Epithelial cell of esophagus (primary cell): ENCODE data around the gene EFNA4.

Source experiments
- DNase-seq: peaks from one replicate; pipeline ENCODE4 v3.0.0; 2010; ENCODE audit warnings: low read depth
- H3K4me3 ChIP-seq: 2 replicates; pipeline ENCODE4 v1.5.1; 2011; ENCODE audit warnings: mild to moderate bottlenecking, low read length, control low read depth
- TF ChIP-seq, protein P1 (sequence below): IDR thresholded peaks from 2 replicates; pipeline ENCODE4 v1.5.1; 2011; ENCODE audit warnings: low read depth, mild to moderate bottlenecking, low read length, control low read depth, inconsistent platforms; ENCODE audit not compliant: insufficient read depth; ENCODE audit errors: missing control alignments

Gene EFNA4

DNA sequence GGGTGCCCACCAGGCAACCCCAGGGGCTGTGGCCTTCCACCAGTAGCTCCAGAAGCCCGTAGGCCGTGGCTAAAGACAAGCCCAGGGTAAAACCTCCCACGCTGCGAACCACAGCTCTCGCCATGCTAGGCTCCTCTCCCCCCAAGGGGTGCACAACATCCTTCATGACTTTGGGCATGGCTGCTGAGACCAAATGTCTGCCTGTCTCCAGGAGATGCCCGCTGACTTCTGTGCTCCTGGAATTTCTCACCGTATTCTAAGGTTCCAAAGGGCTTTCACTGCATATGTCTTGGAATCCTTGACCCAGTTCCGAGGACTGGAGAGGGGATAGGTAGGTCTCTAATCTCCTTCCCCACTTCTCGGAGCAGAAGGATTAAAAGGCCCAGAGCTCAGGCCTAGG lies 30.0 kb upstream of the EFNA4 start, which contains the start of the genes DCST1 and DCST2:
Gene DCST1, plus strand, starts transcription at position 301 of the 400 bp plus-strand sequence. CDS start 213 bp downstream, outside the sequence.
Gene DCST2, minus strand, starts transcription at position 258 of the 400 bp plus-strand sequence. Its CDS starts 80 bp downstream, at position 178.
- DNase-seq, result no peak
- TF ChIP-seq, protein P1, sequence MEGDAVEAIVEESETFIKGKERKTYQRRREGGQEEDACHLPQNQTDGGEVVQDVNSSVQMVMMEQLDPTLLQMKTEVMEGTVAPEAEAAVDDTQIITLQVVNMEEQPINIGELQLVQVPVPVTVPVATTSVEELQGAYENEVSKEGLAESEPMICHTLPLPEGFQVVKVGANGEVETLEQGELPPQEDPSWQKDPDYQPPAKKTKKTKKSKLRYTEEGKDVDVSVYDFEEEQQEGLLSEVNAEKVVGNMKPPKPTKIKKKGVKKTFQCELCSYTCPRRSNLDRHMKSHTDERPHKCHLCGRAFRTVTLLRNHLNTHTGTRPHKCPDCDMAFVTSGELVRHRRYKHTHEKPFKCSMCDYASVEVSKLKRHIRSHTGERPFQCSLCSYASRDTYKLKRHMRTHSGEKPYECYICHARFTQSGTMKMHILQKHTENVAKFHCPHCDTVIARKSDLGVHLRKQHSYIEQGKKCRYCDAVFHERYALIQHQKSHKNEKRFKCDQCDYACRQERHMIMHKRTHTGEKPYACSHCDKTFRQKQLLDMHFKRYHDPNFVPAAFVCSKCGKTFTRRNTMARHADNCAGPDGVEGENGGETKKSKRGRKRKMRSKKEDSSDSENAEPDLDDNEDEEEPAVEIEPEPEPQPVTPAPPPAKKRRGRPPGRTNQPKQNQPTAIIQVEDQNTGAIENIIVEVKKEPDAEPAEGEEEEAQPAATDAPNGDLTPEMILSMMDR, result no peak
- H3K4me3 ChIP-seq, result no peak within 1 kb of the TSS

DNA sequence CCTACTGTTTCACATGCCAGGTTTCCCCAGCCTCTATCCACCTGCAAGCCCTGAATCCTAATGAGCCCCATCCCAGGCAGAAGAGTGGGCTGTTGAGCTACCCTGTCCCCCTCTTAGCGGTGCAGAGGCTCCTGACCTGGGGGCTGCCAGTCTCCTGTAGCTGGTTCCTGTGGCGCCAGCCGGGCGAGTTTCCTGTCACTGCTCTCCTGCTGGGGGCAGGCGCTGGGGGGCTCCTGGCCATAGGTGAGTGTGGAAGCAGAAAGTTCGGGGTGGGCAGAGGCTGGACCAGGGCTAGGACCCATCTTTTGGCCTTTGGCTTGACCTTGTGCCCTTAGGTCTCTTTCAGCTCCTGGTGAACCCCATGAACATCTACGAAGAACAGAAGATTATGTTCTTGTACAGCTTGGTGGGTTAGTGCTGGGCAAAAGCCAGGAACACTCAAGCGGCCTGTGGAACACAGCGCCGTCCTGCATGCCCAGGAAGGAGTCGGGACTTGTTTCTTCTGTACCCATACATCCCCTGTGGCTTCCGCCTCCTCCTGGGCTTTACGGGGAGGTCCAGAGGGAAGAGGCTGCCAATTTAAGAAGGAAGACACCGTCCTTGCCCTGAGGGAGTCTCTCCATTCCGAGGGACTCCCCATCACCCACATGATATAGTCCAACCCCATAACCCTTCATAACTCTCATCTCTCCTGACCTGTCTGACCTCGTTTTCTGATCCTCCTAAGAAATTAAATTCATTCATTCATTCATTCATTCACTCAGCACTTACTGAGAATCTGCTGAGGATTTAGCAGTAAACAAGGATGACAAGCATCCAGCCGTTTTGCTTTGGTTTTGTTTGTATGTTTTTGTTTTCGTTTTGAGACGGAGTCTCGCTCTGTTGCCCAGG lies 29.0 kb upstream of the EFNA4 start:
- H3K4me3 ChIP-seq, result no peak overlapping the region
- TF ChIP-seq, protein P1, result peak; percentile 47
- DNase-seq, result peak; percentile 51

DNA sequence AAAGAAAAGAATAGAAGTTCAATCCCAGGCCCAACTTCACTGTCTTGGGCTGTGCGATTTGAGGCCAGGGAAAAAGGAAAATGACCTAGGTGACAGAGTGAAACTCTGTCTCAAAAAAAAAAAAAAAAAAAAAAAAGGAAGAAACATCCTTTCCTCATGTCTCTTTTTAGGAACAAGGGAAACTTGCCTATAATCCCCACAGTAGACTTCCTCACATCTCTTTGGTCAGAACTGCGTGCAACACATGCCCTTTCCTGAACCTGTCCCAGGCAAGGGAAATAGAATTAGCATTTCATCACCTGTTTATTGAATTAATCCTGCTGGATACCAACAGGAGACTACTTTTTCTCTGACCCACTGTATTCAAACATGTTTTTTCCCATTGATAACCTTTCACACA lies 27.6 kb upstream of the EFNA4 start:
- no peak for DNase-seq
- H3K4me3 ChIP-seq, result no peak overlapping the region

GRCh38 chr1:155037043-155037442 lies 26.5 kb upstream of the EFNA4 start:
- H3K4me3 ChIP-seq, result no peak overlapping the region

More for the DNA sequence above, 27.6 kb upstream of the EFNA4 start:
- TF ChIP-seq, protein P1, result no peak

DNA sequence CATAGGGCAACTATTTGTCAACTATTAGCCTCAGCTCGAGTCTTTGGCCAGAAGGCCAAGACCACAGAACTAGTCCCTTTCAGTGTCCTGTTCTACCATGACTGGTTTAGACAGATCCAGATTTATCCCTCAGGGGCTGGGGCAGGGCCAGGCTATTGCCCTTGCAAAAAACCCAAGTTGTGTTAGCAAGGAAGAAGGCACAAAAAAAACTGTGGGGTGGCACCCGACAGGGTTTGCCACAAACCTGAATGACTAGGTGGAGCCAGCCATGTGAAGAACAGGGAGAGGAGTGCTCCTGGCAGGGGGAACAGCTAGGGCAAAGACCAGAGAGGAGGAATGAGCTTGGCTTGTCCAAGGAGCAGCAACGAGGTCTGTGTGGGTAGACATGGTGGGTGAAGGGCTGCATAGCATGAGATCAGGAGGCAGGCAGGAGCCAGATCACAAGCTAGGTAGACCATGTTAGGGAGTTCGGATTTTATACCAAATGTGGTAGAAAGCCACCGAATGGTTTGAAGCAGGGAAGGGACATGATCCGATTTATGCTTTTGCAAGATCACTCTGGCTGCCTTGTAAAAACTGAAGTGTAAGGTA lies 25.6 kb upstream of the EFNA4 start:
- H3K4me3 ChIP-seq, result no peak overlapping the region
- peak; percentile 44 for DNase-seq
- TF ChIP-seq, protein P1, result no peak

More at GRCh38 chr1:155037043-155037442, 26.5 kb upstream of the EFNA4 start:
- DNase-seq, result no peak
- TF ChIP-seq, protein P1, result no peak

DNA sequence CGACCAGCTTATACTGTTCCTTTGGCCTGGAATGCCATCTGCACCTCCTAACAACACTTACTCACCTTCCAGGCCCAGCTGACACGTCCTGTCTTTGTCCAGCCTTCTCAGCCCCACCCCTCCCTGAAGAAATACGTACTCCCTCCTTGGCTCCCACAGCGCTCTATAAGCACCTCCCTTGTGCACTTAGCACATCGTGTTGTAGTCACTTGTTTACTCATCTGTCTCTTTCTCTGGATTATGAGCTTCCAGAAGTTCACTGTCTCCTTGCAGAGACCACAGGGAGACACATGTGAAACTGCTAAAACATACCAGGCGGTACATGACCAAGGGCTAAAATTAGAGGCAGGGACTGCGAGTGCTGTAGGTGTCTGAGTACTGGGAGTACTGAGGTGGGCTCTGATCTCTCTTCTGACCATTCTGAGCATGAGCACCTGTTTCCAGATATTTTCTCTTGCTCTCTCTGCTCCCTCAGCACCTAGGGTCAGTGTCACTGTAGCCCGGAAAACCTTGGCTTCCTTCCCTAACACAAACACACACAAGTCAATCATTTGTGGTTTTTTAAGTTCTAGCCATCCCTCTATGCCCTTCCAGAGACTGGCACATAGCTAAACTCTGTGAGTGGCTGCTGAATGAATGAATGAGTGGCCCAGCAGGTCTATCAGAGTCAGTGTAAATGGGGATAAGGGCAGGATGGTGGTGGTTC lies 24.8 kb upstream of the EFNA4 start:
- peak; percentile 97 for DNase-seq
- TF ChIP-seq, protein P1, result no peak
- H3K4me3 ChIP-seq, result no peak overlapping the region
